Ovary (tissue), 3 donors: Measurements from ENCODE around the gene AGPS.

ENCODE experiments used
- POLR2A ChIP-seq: fragments of 450-650 bp; IDR thresholded peaks from one replicate; pipeline ENCODE4 v1.6.1; 2017; ENCODE audit warnings: antibody characterized with exemption, mild to moderate bottlenecking, moderate library complexity
- TF ChIP-seq, protein P1 (sequence below), 3 donors: fragments of 450-650 bp in 2 of 3; fragments of 200-600 bp in 1 of 3; IDR thresholded peaks; one replicate each; pipeline versions ENCODE4 v1.5.1 to v1.8.0; 2016 to 2022; ENCODE audit warnings: antibody characterized with exemption in 3 of 3, mild to moderate bottlenecking in 1 of 3
- donor health status: DM: no; HTN: no; CAD: no.

DNA sequence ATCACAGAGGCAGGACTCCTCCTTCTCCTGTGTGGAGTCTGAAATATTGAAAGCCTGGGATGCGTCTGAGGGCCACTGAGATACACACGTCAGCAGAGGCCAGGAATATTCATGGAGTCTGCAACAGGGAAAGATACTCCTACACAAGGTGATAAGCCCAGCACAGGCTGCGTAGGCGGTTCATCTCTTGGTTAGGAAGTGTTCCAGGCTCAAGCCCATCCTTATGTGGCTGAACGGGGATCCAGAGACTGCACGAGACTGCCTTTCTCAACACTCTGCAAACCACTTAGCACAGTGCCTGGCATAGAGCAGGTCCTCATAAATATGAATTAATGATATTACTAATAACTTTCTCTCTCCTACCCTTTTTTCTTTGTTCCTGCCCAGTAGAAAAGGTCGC lies 29.2 kb upstream of the AGPS start:
- TF ChIP-seq, protein P1, sequence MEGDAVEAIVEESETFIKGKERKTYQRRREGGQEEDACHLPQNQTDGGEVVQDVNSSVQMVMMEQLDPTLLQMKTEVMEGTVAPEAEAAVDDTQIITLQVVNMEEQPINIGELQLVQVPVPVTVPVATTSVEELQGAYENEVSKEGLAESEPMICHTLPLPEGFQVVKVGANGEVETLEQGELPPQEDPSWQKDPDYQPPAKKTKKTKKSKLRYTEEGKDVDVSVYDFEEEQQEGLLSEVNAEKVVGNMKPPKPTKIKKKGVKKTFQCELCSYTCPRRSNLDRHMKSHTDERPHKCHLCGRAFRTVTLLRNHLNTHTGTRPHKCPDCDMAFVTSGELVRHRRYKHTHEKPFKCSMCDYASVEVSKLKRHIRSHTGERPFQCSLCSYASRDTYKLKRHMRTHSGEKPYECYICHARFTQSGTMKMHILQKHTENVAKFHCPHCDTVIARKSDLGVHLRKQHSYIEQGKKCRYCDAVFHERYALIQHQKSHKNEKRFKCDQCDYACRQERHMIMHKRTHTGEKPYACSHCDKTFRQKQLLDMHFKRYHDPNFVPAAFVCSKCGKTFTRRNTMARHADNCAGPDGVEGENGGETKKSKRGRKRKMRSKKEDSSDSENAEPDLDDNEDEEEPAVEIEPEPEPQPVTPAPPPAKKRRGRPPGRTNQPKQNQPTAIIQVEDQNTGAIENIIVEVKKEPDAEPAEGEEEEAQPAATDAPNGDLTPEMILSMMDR (IDR thresholded peaks at IDR 0.05), result no peak
- TF ChIP-seq POLR2A, result no peak
